Transverse colon (tissue), 4 donors: ENCODE results near the gene CCDC43. TPM values are rescaled to one million over a fixed set of nuclear protein-coding genes. Genes with fewer than 3 reads are reported as not detected.
"Not testable (repeated sequence)": the region's sequence is repeated elsewhere in the genome, so short reads cannot be mapped to it uniquely, and the experiment has no call there.

ENCODE experiments used
- DNase-seq: peaks from one replicate; pipeline ENCODE4 v3.0.0-alpha.2; 2019
- H3K27ac ChIP-seq, 4 donors: fragments of 200-600 bp; sonication (generic); 2 replicates each; pipeline ENCODE4 v1.5.1; 2016 to 2018; ENCODE audit warnings: inconsistent platforms in 4 of 4
- H3K27me3 ChIP-seq: fragments of 200-600 bp; sonication (generic); 2 replicates; pipeline ENCODE4 v1.5.1; 2017; ENCODE audit warnings: inconsistent platforms
- H3K36me3 ChIP-seq, 4 donors: fragments of 200-600 bp; sonication (generic); 2 replicates each; pipeline ENCODE4 v1.5.1; 2017 to 2019; ENCODE audit warnings: inconsistent platforms in 4 of 4
- H3K4me1 ChIP-seq, 4 donors: fragments of 200-600 bp; sonication (generic); 2 replicates each; pipeline ENCODE4 v1.5.1; 2017 to 2020; ENCODE audit warnings: inconsistent platforms in 4 of 4
- H3K4me3 ChIP-seq, 4 donors: fragments of 200-600 bp; sonication (generic); 1 replicate in 1 of 4; 2 replicates in 3 of 4; pipeline versions ENCODE4 v1.5.1 to v1.6.1; 2017 to 2019; ENCODE audit warnings: inconsistent platforms in 4 of 4
- H3K9me3 ChIP-seq, 2 donors: fragments of 200-600 bp; sonication (generic); 2 replicates each; pipeline ENCODE4 v1.5.1; 2017 to 2019; ENCODE audit warnings: inconsistent platforms in 2 of 2
- CTCF ChIP-seq, 5 experiments: fragments of 200-600 bp in 3 of 5; fragments of 450-650 bp in 2 of 5; sonication (generic) in 3 of 5; IDR thresholded peaks; 1 replicate in 2 of 5; 2 replicates in 3 of 5; pipeline ENCODE4 v1.5.1; 2016 to 2017; ENCODE audit warnings: antibody characterized with exemption in 5 of 5, inconsistent platforms in 3 of 5, mild to moderate bottlenecking in 2 of 5, moderate library complexity in 1 of 5
- EP300 ChIP-seq: sonication (generic); formaldehyde crosslinking; IDR thresholded peaks from one replicate; pipeline ENCODE4 v1.6.1; 2017; ENCODE audit warnings: antibody characterized with exemption, low read depth
- POLR2A ChIP-seq: fragments of 450-650 bp; IDR thresholded peaks from one replicate; pipeline ENCODE4 v1.6.1; 2016; ENCODE audit warnings: antibody characterized with exemption, mild to moderate bottlenecking, moderate library complexity
- POLR2AphosphoS5 ChIP-seq, 3 donors: sonication (generic); formaldehyde crosslinking; IDR thresholded peaks; one replicate each; pipeline ENCODE4 v1.6.1; 2016; ENCODE audit warnings: antibody characterized with exemption in 3 of 3
- WGBS, 2 donors: methylation state at CpG; one replicate each; pipeline ENCODE4 v1.1.5; 2018; ENCODE audit warnings: low coverage in 1 of 2; 5-methylcytosine and 5-hydroxymethylcytosine counted together
- in situ Hi-C, 4 donors: fragments of 200-750 bp; cut with MboI; loops; one replicate each; pipeline versions ENCODE4 v1.15.0 to v1.15.1; 2017; ENCODE audit warnings: low sequenced_read_pairs in 3 of 4, low pct_ligation_motif_present in 1 of 4, low pct_unique_long_range_greater_than_20kb in 1 of 4
- intact Hi-C: fragments of 100-400 bp; cut with DNase I; formaldehyde crosslinking; loops from one replicate; pipeline ENCODE4 v1.15.1; 2023; ENCODE audit warnings: low total_unique reads
- total RNA-seq, 4 donors: library from RNA; depleted of rRNA; stranded (reverse); fragments of >200 nt; gene quantifications; one replicate each; pipeline ENCODE4 v1.1.0, GENCODE V29; 2016

Gene CCDC43
- total RNA-seq, 4 donors from 2014 or later, result 2.0 to 16.1 (median 13.8) TPM

GRCh38 chr17:44637066-44637465 lies 52.5 kb downstream of the CCDC43 start:
- H3K27me3 ChIP-seq, result peaks cover 17% of the 10 kb centered on the region
- in situ Hi-C loops (loop anchor here in 3 of 4 donors (25.0 kb wide), 1 partner anchor 100 kb away; no protein-coding TSS in a partner anchor), intact Hi-C loops (loop anchor here (5.0 kb wide), 1 partner anchor 105 kb away; no protein-coding TSS in a partner anchor)
- H3K9me3 ChIP-seq, result no peaks in the 10 kb centered on the region
- H3K27ac ChIP-seq, result no peak overlapping the region
- TF ChIP-seq EP300 (no peak), POLR2A (no peak), CTCF (IDR thresholded peaks at IDR 0.05) (no peak), POLR2AphosphoS5 (IDR thresholded peaks at IDR 0.05) (no peak)
- no peak overlapping the region for H3K4me3 ChIP-seq
- H3K4me1 ChIP-seq, result no peaks in the 10 kb centered on the region
- 64% methylated on average over 1 of the region's 1 CpG; no CpG with 5 or more reads in 1 of the 2 donors for WGBS, 2 donors
- no peak for DNase-seq
- H3K36me3 ChIP-seq, result no peaks in the 10 kb centered on the region

- TF ChIP-seq POLR2AphosphoS5 (IDR thresholded peaks at IDR 0.05) (no peak), EP300 (no peak), CTCF (IDR thresholded peaks at IDR 0.05) (peak; percentile 21 to 30 (median 30)), POLR2A (no peak)
- H3K36me3 ChIP-seq, result no peaks in the 10 kb centered on the region
- no peak overlapping the region for H3K4me3 ChIP-seq
- WGBS, 2 donors, result 27 to 71% methylated on average over 1 of the region's 1 CpG
- no peak for DNase-seq
- H3K27ac ChIP-seq, result no peak overlapping the region
- H3K9me3 ChIP-seq, result no peaks in the 10 kb centered on the region
- H3K27me3 ChIP-seq, result peaks cover 12% of the 10 kb centered on the region
- in situ Hi-C loops, result loop anchor here in 3 of 4 donors (25.0 kb wide), 1 partner anchor 99 kb away; no protein-coding TSS in a partner anchor
- no peaks in the 10 kb centered on the region for H3K4me1 ChIP-seq
- intact Hi-C loops, result loop anchor here (5.0 kb wide), 1 partner anchor 104 kb away; no protein-coding TSS in a partner anchor
Measured at GRCh38 chr17:44636562-44636961, 53.0 kb downstream of the CCDC43 start.

GRCh38 chr17:44634401-44634800 lies 55.2 kb downstream of the CCDC43 start:
- H3K9me3 ChIP-seq, H3K4me1 ChIP-seq, H3K4me3 ChIP-seq, DNase-seq, H3K36me3 ChIP-seq, intact Hi-C loops, H3K27ac ChIP-seq: not testable (repeated sequence)
- WGBS, 2 donors, result 37 to 57% methylated on average over 3 to 4 of the region's 4 CpGs
- peaks cover 11% of the 10 kb centered on the region for H3K27me3 ChIP-seq
- in situ Hi-C loops, result loop anchor here in 3 of 4 donors (25.0 kb wide), 1 partner anchor 97 kb away; no protein-coding TSS in a partner anchor

GRCh38 chr17:44633998-44634397 lies 55.6 kb downstream of the CCDC43 start:
- in situ Hi-C loops (loop anchor here in 3 of 4 donors (25.0 kb wide), 1 partner anchor 97 kb away; no protein-coding TSS in a partner anchor), intact Hi-C loops (no loop called here)
- no peak for TF ChIP-seq EP300
- TF ChIP-seq CTCF (IDR thresholded peaks at IDR 0.05), result no peak
- TF ChIP-seq POLR2AphosphoS5 (IDR thresholded peaks at IDR 0.05), result no peak
- TF ChIP-seq POLR2A, result no peak
- Histone ChIP-seq H3K4me3 (no peak overlapping the region), H3K4me1 (no peaks in the 10 kb centered on the region), H3K9me3 (no peaks in the 10 kb centered on the region), H3K27me3 (peaks cover 11% of the 10 kb centered on the region), H3K36me3 (no peaks in the 10 kb centered on the region), H3K27ac (no peak overlapping the region)
- no peak for DNase-seq
- 81 to 82% methylated on average over 8 of the region's 8 CpGs for WGBS, 2 donors

- Histone ChIP-seq H3K4me1 (no peaks in the 10 kb centered on the region), H3K27ac (no peak overlapping the region), H3K4me3 (no peak overlapping the region), H3K36me3 (no peaks in the 10 kb centered on the region), H3K27me3 (no peaks in the 10 kb centered on the region), H3K9me3 (no peaks in the 10 kb centered on the region)
- intact Hi-C loops (no loop called here), in situ Hi-C loops (loop anchor here in 3 of 4 donors (25.0 kb wide), 1 partner anchor 93 kb away; no protein-coding TSS in a partner anchor)
- no peak for DNase-seq
- WGBS, 2 donors, result 80% methylated on average over 4 of the region's 4 CpGs; no CpG with 5 or more reads in 1 of the 2 donors
- no peak for TF ChIP-seq POLR2A
- TF ChIP-seq CTCF (IDR thresholded peaks at IDR 0.05), result no peak
- TF ChIP-seq EP300, result no peak
- TF ChIP-seq POLR2AphosphoS5 (IDR thresholded peaks at IDR 0.05), result no peak
Measured at GRCh38 chr17:44630703-44631102, 58.9 kb downstream of the CCDC43 start.
